Fibroblast of pulmonary artery (primary cell): ENCODE data around the gene SLC9A9.

Experiments
- DNase-seq: peaks from one replicate; pipeline ENCODE4 v3.0.0-alpha.2; 2010; ENCODE audit warnings: low read depth
- H3K4me3 ChIP-seq: replicated peaks from 2 replicates; pipeline ENCODE4 v1.5.1; 2011; ENCODE audit warnings: low read depth, mild to moderate bottlenecking, control low read depth, low read length, moderate library complexity
- CTCF ChIP-seq: IDR thresholded peaks from 2 replicates; pipeline ENCODE4 v1.5.1; 2011; ENCODE audit warnings: mild to moderate bottlenecking, control low read depth, low read length, inconsistent platforms; ENCODE audit errors: missing control alignments

Gene SLC9A9

GRCh38 chr3:143360244-143360643, 488.0 kb downstream of the SLC9A9 start:
- DNase-seq: peak; percentile 15
- no peak for TF ChIP-seq CTCF
- no peak overlapping the region for H3K4me3 ChIP-seq

GRCh38 chr3:143358793-143359491, 489.3 kb downstream of the SLC9A9 start:
- TF ChIP-seq CTCF: no peak
- H3K4me3 ChIP-seq: no peak overlapping the region
- no peak for DNase-seq

GRCh38 chr3:143358155-143358792, 490.0 kb downstream of the SLC9A9 start:
- H3K4me3 ChIP-seq: no peak overlapping the region
- DNase-seq: peak; percentile 33
- TF ChIP-seq CTCF: no peak

GRCh38 chr3:143357700-143358099, 490.6 kb downstream of the SLC9A9 start:
- H3K4me3 ChIP-seq: no peak overlapping the region
- TF ChIP-seq CTCF: no peak
- no peak for DNase-seq

GRCh38 chr3:143356839-143357238, 491.4 kb downstream of the SLC9A9 start:
- H3K4me3 ChIP-seq: no peak overlapping the region
- TF ChIP-seq CTCF: no peak
- DNase-seq: no peak

GRCh38 chr3:143354342-143354741, 493.9 kb downstream of the SLC9A9 start:
- DNase-seq: no peak
- no peak overlapping the region for H3K4me3 ChIP-seq
- no peak for TF ChIP-seq CTCF
